ENCODE results near the gene PTPRA. TPM values are rescaled to one million over a fixed set of nuclear protein-coding genes. Genes with fewer than 3 reads are reported as not detected.

PTPRA gene
- total and polyA plus RNA-seq, 10 of the 15 experiments (the other 5 are each of a cell fraction or from before 2014, with no cell fraction given): 3.9 to 62.1 (median 34.6) TPM

- TF ChIP-seq E4F1 (IDR thresholded peaks at IDR 0.05; ENCODE audit: borderline replicate concordance, partially characterized antibody) (no peak), CEBPB (IDR thresholded peaks at IDR 0.05; ENCODE audit: borderline replicate concordance in 1 of 2, low read depth in 2 of 2, low read length in 2 of 2) (no peak), BCLAF1 (IDR thresholded peaks at IDR 0.05) (0 out of 2 replicates have a peak, but pooled peaks have one; percentile 10), EGR1 (IDR thresholded peaks at IDR 0.05; ENCODE audit: borderline replicate concordance in 1 of 2, low read depth in 2 of 2, low read length in 2 of 2) (no peak), STAT3 (IDR thresholded peaks at IDR 0.05; ENCODE audit: low read depth, low read length) (no peak), USF1 (IDR thresholded peaks at IDR 0.05; ENCODE audit: borderline replicate concordance, extremely low read length, insufficient read depth, low read depth, low read length) (no peak), REST (IDR thresholded peaks at IDR 0.05; ENCODE audit: low read depth, low read length) (no peak), ETV6 (conservative IDR thresholded peaks at IDR 0.05 in 1 of 2, IDR thresholded peaks at IDR 0.05 in 1 of 2; ENCODE audit: borderline replicate concordance in 1 of 2, low read depth in 1 of 2) (no peak), NR2C1 (IDR thresholded peaks at IDR 0.05) (no peak; the same call in 1 of the 2 replicates), POLR2AphosphoS5 (IDR thresholded peaks at IDR 0.05; ENCODE audit: low read length) (peak; percentile 85; the same call in 1 of the 2 replicates), PKNOX1 (IDR thresholded peaks at IDR 0.05) (peak; percentile 19; the same call in 1 of the 2 replicates), BHLHE40 (IDR thresholded peaks at IDR 0.05; ENCODE audit: borderline replicate concordance in 1 of 2, low read depth in 2 of 2, low read length in 1 of 2) (peak; percentile 63 to 84; a peak in 3 of 4 replicates), RCOR1 (conservative IDR thresholded peaks at IDR 0.05; ENCODE audit: low read depth, low read length) (peak; percentile 7; the same call in 1 of the 2 replicates), MYC (IDR thresholded peaks at IDR 0.05; ENCODE audit: insufficient read depth, insufficient read length, insufficient replicate concordance, low read length, severe bottlenecking) (no peak)
Observed at GRCh38 chr20:2873010-2873746, at the start of gene PTPRA (continued).
